CD4-positive, alpha-beta T cell treated with Interleukin-12 subunit alpha and Interleukin-12 subunit beta, for 1 hour (primary cell): ENCODE measurements around the gene ANXA3.
"Not testable (repeated sequence)": the region's sequence is repeated elsewhere in the genome, so short reads cannot be mapped to it uniquely, and the experiment has no call there.

Source experiments
- DNase-seq: peaks from one replicate; pipeline ENCODE4 v3.0.0-alpha.2; 2020

ANXA3 gene

DNA sequence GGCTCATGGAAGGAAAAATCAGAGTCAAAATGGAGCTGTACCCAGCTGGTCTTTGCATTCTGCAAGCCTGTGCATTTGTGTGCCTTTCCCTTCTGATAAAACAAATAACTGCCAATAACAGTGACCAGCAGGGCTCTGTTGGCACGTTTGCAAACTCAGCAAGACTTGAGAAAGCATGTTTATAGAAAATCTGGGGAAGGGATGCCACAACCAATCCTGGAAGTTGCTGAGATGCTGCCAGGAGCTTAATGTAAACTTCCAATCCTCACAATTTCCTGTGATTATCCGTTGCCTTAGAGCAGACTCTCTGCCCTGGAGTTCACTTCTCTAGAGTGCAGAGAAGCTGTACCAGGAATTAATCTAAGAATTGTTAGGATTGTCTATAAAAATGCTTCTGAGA is 6.9 kb upstream of the ANXA3 start:
- no peak for DNase-seq

DNA sequence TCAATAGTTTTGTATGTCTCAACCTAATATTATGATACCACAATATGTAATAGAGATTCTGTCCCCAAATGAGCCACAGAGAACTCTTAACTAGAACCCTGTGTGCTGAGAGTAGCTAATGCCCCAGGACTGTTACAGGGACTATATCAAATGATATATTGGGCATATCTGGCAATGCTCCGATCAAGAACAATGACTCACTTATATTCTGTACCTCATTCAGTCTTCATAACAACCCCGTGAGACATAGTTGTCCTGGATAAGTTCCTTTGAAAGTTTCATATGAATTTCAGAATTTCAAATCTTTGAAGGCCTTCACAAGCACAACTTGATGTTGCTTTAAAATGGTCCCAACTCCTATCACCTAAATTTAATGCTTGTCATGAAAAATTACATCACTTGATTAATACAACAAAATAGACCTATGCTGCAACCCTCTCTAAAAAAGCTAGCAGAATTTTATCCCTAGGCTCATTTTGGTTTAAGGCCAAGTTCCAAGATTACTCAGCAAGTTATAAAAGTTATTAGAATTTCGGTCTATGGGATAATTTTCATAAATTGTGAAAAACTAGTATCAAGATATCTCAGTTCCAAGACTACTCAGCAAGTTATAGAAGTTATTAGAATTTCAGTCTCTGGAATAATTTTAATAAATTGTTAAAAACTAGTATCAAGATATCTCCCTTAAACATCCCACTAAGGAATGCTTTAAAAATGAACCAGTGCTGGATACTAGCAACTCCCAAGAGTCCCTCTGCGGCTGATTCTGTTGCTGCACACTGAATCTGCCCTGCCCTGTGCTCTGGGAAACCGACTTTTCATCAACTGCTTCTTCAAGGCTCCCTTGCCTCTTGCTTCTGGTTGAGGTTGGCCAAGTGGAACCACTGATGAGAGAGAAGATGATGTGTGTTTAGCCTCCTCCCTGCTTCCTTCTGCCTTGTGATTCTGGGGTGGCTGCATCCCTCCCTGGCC is 6.0 kb upstream of the ANXA3 start:
- DNase-seq: no peak

DNA sequence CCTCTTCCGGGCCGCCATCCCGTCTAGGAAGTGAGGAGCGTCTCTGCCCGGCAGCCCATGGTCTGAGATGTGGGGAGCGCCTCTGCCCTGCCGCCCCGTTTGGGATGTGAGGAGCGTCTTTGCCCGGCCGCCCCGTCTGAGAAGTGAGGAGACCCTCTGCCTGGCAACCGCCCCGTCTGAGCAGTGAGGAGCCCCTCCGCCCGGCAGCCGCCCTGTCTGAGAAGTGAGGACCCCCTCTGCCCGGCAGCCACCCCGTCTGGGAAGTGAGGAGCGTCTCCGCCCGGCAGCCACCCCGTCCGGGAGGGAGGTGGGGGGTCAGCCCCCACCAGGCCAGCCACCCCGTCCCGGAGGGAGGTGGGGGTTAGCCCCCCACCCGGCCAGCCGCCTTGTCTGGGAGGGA is 3.7 kb upstream of the ANXA3 start:
- DNase-seq: not testable (repeated sequence)

DNA sequence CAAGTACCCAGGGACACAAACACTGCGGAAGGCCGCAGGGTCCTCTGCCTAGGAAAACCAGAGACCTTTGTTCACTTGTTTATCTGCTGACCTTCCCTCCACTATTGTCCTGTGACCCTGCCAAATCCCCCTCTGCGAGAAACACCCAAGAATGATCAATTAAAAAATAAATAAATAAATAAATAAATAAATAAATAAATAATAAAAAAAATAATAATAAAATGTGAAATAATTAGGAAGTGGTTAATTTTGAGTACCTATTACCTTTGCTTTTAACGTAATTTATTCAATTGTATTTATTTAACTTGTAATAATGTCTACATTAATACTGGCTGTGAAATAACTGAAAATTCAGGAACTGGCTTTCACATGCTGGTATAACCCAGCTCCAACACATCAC is 2.7 kb upstream of the ANXA3 start:
- DNase-seq: not testable (repeated sequence)

DNA sequence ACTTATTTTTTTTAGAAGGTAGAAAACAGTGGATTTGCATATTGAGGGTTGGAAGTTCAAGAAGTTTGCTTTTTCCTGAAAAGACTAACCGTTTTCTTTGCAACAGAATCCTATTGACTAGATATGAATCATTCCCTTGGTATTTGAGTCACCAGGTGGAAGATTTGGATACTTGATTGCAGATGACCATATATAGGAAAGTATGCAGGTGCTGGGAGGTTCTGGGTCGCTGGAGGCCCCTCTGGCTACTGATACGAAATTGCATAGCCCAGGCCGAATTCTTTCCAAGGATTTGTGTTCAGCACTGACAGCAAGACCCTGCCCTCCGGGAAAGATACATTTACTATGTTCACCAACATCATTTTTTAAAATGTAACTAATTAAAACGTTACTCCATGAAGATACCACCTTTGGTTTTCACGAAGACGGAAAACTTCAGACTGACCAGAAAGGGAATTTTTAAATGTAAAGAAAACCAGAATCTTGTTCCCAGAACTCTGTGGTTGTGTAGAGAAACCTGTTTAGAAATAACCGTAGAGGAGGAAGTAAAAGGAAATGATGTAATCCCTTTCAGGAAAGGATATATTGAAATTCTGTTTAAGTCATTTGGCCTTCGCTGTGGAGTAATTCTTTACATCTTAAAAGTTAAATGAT is 946 bp downstream of the ANXA3 start:
- no peak for DNase-seq

DNA sequence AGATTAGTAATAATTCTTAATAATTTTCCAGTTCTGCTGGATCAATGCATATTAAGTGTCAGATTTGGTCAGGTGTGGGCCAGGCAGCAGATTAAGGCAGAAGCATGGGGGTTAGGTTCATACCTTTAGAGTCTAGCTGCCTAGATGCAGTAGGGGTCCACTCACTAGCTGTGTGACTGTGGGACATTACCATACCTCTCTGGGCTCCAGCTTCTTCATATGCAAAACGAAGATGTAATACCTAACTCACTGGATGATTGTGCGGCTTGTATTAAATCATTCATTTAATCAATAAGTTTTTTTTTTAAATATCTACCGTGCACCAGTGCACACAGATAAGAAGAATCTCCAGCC is 1.4 kb downstream of the ANXA3 start:
- no peak for DNase-seq

DNA sequence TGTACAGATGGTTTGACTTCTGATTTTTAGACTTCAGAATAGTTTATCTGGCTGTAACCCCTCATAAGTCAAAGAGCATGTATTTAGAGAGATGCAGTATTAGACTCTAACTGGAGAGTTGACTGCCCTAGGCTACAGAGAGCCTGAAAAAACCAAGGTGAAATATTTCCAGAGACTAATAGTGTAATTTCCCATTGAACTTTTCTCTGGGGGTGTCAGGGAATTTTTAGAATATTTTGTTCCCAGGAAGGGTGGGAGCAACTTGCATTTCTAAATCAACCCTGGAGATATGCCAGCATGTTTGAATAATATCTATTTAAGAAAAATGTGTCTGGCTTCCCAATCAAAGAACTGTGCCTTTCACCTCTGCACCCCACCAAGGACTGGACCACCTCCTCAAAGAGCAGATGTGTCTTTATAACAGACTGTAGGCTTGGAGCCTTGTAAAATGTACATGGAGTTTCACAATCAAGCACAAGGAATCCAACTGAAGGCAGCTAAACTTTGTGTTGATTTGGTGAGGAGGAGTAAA is 2.0 kb downstream of the ANXA3 start:
- no peak for DNase-seq

DNA sequence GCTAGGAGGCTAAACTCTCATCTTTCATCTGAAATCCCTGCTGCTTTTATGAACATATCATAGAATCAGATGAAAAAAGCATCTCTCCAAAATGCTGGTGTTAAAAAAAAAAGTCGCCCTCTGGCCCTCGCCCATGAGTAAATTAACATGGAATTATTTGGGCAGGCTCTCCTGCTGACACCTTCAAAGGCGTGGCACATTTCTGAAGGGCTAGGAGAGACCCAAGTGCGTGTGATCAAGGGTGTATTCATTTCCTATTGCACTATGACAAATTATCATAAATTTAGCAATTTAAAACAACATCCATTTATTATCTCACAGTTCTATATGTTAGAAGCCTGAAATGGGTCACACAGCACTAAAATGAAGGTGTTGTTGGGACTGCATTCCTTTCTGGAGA is 5.1 kb downstream of the ANXA3 start:
- DNase-seq: no peak

DNA sequence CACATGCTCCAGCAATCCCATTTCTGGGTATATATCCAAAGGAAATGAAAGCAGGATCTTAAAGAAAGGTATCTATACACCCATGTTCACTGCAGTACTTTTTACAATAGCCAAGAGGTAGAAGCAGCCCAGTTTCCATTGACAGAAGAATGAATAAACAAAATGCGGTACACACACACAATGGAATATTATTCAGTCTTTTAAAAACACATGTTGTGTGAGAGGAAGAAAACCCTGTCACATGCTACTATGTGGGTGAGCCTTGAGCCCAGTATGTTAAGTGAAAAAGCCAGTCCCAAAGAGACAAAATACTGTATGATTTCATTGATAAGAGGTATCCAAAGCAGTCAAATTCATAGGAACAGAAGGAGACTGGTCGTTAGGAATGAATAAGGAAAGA is 6.3 kb downstream of the ANXA3 start:
- no peak for DNase-seq

DNA sequence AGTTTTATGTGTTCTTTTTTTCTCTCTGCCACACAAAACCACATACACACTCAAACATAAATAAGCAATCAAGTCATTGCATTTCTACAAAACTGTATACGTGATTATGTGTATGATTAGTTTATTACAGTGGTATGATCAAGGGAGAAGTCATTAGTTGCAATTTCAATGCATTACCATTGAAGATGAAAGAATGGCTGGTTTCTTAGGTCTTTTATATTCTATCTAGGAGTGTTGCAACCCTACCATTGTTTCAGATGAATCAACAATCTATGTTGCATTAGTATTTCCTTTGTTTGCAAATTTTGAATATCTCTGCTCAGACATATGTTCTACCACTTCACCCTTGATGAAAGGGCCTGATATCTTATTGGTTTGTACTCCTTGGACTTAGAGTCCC is 6.8 kb downstream of the ANXA3 start:
- no peak for DNase-seq

DNA sequence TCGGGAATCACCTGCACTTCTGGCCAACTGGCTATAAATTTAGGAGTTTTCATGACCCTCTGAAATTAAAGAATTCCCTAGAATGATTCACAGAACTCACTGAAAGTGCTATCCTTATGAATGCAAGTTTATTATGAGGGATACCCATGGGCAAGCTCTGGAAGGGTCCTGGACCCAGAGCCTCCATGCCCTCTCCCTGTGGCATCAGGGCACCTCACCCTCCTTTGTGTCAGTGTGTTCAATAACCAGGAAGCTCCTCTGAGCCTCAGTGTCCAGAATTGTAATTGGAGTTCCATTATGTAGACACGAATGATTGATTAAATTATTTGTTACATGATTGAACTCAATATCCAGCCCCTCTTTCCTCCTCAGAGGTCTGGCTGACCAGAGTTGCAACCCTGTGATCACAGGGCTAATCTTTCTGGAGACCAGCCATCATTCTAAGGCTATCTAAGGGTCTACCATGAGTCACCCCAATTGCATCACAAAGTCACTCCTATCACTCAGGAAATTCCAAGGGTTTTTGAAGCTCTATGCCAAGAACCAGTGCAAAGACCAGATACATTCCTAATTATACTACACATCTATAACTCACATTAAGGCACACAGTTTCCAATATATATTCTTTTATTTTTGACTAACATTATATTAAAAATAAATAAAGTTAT is 8.9 kb downstream of the ANXA3 start:
- DNase-seq: no peak

DNA sequence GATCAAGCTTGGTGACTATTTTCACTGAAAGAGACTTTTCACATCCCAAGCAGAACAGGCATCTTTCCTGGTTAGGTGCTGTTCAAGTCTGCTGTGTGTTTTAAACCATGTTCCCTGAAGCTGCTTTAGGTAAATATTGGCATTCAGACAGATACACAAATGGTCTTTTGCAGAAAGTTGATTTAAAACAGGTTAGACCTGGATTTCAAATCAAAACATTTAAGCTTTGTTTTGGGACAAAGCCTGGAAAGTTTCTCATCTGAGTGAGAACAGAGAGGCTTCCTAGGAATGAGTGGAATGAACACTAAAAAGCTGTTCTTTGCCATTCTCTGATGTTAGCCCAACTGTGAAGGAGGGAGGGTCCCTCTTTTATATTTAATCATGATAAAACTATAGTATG is 10.1 kb downstream of the ANXA3 start:
- DNase-seq: no peak

DNA sequence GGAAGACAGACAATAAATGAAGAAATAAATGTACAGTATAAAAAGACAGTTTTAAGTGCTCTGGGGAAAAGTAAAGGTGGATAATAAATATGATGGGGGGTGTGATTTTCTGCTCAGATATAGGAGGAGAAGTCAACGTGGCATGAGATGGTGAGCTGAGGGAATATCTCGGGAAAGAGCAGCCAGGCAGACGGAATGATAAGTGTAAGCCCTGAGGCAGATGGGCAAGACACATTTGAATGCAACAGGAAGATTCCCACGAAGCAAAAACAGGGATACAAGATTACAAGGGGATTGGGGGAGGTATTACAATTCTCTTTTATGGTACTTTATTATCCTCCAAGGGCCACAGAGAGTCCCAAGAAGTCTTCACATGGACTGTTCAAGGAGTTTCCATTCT is 11.1 kb downstream of the ANXA3 start:
- DNase-seq: no peak

DNA sequence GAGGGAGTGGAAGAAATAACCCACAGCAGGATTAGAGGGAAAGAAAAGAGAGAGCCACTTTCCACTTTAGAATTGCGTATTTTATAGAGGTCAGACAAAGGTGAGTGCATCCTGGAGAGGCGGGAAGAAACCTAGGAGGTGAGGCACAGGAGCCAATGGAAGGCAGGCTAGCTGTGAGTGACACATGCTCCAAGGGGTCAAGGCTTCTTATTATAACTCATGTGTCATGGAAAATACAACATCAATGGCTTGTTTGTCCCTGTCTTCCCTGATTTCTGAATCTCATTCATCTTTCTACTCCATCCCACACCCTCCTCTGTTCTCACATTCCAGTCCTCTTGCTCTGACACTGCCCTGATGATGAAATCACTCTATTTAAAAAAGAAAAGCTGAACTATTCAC is 14.4 kb downstream of the ANXA3 start:
- DNase-seq: no peak

DNA sequence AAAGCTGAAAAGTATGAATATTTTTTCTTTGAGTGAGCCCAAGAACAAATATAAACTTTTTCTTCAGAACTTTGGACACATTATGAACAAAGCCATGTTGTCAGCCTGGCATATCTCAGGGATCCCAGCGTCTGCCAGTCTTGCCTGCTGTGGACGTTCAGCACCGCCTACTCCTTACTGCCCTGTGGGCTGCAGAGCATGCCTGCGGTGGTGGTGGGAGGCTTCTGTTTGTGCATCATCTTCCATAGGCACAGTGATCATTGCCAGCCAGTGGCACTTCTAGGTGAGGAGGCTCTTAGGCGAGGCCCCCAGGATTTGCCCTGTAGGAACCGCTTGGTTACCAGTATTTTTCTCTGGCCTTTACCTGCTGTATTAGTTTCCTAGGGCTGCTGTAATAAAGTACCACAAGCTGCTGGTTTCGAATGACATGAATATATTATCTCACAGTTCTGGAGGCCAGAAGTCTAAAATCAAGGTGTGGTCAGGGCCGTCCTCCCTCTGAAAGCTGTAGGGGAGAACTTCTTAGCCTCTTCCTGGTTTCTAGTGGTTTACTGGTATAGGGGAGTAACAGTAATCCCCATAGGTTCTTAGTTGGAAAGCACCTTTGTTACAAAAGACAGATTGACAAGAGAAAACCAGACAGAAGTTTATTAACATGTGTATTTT is 15.4 kb downstream of the ANXA3 start:
- DNase-seq: no peak

DNA sequence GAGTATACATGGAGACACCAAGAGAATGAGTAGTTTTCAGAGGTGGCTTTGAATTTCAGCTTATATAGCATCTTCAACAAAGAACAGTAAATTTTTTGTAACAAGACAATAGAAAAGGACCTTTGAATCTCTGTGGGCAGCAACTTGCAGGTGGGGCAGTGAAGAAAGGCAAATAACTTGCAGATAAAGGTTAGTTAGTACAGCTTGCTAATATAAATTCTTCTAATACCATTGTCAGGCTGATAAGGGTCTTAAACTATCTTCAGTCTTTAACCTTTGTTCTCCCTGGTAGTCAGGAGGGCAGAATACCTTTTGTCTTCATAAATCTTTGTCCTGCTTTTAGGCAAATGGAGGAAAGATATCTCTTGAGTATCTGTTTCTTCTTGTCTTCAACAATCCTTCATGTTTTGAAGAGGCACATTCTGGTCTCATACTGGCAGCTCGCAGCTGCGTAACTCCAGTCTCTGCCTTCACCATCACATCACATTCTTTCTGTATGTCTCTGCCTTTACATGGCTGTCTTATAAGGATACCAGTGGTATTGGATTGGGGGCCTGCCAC is 16.0 kb downstream of the ANXA3 start:
- no peak for DNase-seq

DNA sequence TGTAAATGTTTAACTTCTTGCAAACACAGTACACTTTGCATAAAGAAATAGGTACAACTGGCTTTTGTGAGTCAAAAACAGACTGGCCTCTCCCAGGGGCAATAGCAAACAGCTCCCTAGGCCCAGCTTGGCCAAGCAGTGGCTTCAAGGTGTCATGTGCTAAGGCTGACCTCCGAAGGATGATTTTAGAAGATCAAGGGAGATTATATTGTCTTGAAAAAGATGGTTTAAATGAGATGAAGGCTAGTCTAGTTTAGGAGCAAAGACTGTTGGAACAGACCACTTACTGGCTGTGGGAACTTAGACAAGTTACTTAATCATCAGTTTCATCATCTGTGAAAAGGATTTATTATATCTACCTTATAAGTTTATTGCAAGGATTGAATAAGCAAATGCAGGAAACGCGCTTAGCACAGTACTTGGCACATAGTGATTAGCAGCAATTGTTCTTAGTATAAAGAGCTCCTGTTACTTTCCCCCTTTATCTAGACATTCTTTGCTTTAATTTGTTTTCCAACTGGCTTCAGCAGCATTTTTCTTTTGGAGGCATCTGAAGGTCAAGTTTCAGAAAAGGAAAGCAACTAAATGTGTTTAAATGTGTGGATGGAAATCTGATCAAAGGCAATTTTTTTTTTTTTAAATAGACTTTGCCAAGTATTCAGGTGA is 17.2 kb downstream of the ANXA3 start:
- no peak for DNase-seq

DNA sequence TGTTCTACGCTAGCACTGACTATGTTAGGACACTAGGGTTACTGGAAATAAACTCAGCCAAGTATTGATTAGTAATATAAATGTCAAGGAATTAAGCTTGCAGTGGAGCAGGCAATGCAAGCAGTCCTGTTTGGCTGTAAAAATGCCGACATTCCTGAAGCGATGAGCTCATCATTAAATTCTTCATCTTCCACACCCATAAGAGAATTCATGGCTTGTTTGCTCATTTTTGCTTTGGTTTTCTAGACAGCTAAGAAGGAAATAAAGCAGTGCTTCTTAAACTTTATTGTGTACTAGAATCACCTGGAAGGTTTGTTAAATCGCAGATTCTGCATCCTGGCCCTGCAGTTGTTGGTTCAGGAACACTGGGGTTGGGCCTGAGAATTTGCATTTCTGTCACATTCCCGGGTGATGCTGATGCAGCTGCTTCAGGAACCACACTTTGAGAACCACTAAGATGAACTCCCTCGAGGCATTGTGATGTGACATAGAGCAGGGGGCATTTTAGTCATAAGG is 17.8 kb downstream of the ANXA3 start:
- no peak for DNase-seq

DNA sequence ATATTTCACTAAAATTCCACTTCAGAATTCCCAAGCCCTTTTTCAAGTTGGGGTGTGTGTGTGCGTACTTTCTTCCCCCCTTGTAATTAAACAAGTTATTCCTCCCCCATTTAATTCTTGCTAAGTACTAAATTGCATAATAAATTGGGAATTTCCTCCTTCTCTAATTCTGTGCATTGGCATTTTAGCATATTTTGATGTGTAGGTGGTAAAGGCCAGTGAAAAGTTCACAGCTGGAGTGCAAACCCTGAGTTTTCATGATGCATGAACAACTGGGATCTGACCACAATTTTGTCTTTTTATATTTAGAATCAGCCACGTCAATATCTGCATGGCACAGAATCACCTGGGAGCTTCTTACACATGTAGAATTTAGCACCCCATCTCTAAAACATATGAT is 18.5 kb downstream of the ANXA3 start:
- no peak for DNase-seq

DNA sequence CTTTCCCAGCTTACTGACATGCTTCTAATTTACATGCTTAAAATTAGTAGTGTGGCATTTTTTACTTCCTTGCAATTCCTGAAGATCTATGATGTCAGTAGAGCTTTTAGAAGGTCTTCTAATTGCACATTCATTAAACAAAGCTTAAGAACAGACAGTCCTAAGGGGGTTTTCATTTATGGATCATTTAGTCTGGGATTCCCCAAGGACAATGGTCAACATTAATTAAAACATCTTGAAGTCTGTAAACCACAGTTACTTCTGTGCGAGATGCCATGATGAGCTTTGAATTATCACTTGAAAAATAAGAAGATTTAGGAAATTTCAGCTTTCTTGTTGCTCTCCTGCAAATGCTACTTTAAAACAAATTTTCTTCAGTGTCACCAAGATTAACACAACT is 20.2 kb downstream of the ANXA3 start:
- no peak for DNase-seq

DNA sequence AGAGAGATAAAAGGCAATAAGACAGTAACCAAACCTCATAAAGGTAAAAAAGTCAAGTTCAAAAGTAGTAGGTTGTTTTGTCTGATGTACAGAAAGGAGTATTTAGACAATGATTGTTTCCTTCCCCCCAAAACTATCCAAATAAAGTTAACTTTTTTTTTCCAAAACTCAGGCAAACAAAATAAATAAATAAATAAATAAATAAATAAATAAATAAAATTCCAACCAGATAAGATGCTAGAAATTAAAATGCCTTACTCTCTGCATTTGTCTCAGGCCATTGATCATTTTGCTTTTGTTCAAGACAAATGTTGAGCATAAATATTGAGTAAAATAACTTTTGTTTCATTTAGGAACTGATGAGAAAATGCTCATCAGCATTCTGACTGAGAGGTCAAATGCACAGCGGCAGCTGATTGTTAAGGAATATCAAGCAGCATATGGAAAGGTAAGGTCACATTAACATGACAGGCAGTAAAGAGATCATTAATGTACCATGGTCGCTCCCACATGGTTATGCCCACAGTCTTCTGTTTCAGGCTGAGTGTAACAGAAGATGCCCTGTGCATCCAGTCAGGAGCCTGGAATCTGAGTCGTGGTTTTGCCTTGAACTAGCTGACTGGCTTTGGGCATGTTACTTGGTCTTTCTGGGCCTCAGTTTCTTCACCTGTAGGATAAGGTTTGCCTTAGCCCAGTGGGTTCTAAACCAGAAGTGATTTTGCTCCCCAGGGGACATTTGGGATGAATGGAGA is 27.3 kb downstream of the ANXA3 start:
- no peak for DNase-seq
